ENCODE measurements around the gene TGIF1.
"Not testable (repeated sequence)": the region's sequence is repeated elsewhere in the genome, so short reads cannot be mapped to it uniquely, and the experiment has no call there.

The TGIF1 gene

GRCh38 chr18:3450012-3450798 is at the start of gene TGIF1:
TSS of gene TGIF1 (plus strand) at chr18:3450172. CDS start at chr18:3450490, 318 bp downstream.
- peak; percentile 87 for DNase-seq

- DNase-seq = no peak
Measured at GRCh38 chr18:3400567-3401296, 49.2 kb upstream of the TGIF1 start.

GRCh38 chr18:3401669-3402620 is 48.0 kb upstream of the TGIF1 start:
- no peak for DNase-seq

GRCh38 chr18:3402982-3403451 is 47.0 kb upstream of the TGIF1 start:
- peak; percentile 71 for DNase-seq

- DNase-seq = no peak
Measured at GRCh38 chr18:3405713-3406112, 44.3 kb upstream of the TGIF1 start.

GRCh38 chr18:3408107-3408506 is 41.9 kb upstream of the TGIF1 start:
- DNase-seq = no peak

- no peak for DNase-seq
Measured at GRCh38 chr18:3409811-3410210, 40.2 kb upstream of the TGIF1 start.

- DNase-seq = no peak
Measured at GRCh38 chr18:3410273-3410672, 39.7 kb upstream of the TGIF1 start.

- DNase-seq = not testable (repeated sequence)
Measured at GRCh38 chr18:3410876-3411275, 39.1 kb upstream of the TGIF1 start.

GRCh38 chr18:3411327-3411726 is 38.6 kb upstream of the TGIF1 start:
- no peak for DNase-seq

- DNase-seq = no peak
Measured at GRCh38 chr18:3411854-3412268, 38.1 kb upstream of the TGIF1 start.

GRCh38 chr18:3412528-3412927 is 37.4 kb upstream of the TGIF1 start:
- DNase-seq = not testable (repeated sequence)

GRCh38 chr18:3415110-3415509 is 34.9 kb upstream of the TGIF1 start:
- DNase-seq = no peak

GRCh38 chr18:3418083-3418482 is 31.9 kb upstream of the TGIF1 start:
- DNase-seq = no peak

- DNase-seq = no peak
Measured at GRCh38 chr18:3420919-3421279, 29.1 kb upstream of the TGIF1 start.

- no peak for DNase-seq
Measured at GRCh38 chr18:3422905-3423304, 27.1 kb upstream of the TGIF1 start.

GRCh38 chr18:3424280-3424890 is 25.6 kb upstream of the TGIF1 start:
- no peak for DNase-seq

GRCh38 chr18:3425030-3425429 is 24.9 kb upstream of the TGIF1 start:
- no peak for DNase-seq

- DNase-seq = no peak
Measured at GRCh38 chr18:3425446-3425845, 24.5 kb upstream of the TGIF1 start.

GRCh38 chr18:3426074-3426473 is 23.9 kb upstream of the TGIF1 start:
- no peak for DNase-seq

- DNase-seq = no peak
Measured at GRCh38 chr18:3427944-3428343, 22.0 kb upstream of the TGIF1 start.

- no peak for DNase-seq
Measured at GRCh38 chr18:3429121-3429520, 20.9 kb upstream of the TGIF1 start.

- no peak for DNase-seq
Measured at GRCh38 chr18:3434685-3435084, 15.3 kb upstream of the TGIF1 start.

Data from fibroblast of skin of right quadriceps (primary cell).